ENCODE measurements around the gene CFAP69.

The CFAP69 gene

DNA sequence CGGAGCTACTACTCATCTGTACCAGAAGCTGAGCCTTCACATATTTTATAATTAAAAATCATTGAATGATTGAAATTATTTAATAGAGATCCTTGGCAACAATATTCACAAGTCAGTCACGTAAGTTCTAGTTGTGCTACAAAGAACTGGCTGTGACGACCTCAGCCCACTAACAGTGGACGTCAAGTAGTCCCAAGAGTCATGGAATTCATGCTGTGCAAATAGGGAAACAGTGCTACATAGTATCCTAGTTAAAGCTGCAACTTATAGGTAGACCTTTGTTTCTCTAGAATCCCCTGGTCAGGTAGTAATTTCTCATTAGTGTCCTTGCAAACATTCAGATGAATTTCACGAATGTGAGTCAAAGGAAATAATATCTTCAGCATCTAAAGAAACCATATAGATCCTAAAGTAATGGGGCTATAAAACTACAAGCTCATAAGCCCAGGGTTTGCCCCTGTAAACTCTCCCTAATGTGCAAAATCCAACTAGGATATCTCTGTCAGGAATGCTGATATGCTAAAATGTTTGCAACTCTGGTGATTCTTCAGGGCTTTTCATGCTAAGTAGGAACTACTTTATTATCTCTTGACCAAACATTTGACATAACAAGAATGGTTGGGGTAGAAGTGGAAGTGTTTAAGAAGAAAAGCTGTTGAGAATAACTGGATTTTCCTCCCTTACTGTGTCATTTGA, 31.2 kb downstream of the CFAP69 start:
- TF ChIP-seq, protein P1, sequence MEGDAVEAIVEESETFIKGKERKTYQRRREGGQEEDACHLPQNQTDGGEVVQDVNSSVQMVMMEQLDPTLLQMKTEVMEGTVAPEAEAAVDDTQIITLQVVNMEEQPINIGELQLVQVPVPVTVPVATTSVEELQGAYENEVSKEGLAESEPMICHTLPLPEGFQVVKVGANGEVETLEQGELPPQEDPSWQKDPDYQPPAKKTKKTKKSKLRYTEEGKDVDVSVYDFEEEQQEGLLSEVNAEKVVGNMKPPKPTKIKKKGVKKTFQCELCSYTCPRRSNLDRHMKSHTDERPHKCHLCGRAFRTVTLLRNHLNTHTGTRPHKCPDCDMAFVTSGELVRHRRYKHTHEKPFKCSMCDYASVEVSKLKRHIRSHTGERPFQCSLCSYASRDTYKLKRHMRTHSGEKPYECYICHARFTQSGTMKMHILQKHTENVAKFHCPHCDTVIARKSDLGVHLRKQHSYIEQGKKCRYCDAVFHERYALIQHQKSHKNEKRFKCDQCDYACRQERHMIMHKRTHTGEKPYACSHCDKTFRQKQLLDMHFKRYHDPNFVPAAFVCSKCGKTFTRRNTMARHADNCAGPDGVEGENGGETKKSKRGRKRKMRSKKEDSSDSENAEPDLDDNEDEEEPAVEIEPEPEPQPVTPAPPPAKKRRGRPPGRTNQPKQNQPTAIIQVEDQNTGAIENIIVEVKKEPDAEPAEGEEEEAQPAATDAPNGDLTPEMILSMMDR (conservative IDR thresholded peaks at IDR 0.05; ENCODE audit: low read length): no peak
- H3K4me3 ChIP-seq (ENCODE audit: low read length): no peak overlapping the region
- DNase-seq (ENCODE audit: low read depth): no peak

DNA sequence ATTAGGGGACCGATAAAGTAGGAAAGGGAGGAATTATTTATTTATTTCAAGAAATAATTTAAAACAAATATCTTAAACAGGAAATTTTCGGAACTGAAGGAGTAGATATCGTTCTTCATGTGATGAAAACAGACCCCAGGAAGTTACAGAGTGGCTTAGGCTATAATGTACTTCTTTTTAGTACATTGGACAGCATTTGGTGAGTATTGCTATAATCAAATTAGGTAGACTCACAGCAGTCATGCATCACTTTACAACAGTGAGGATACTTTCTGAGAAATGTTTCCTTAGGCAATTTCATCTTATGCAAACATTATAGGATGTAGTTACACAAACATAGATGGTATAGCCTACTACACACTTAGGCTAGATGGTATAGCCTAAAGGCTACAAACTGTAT, 43.2 kb downstream of the CFAP69 start:
- no peak for DNase-seq (ENCODE audit: low read depth)
- TF ChIP-seq, protein P1 (conservative IDR thresholded peaks at IDR 0.05; ENCODE audit: low read length): no peak

DNA sequence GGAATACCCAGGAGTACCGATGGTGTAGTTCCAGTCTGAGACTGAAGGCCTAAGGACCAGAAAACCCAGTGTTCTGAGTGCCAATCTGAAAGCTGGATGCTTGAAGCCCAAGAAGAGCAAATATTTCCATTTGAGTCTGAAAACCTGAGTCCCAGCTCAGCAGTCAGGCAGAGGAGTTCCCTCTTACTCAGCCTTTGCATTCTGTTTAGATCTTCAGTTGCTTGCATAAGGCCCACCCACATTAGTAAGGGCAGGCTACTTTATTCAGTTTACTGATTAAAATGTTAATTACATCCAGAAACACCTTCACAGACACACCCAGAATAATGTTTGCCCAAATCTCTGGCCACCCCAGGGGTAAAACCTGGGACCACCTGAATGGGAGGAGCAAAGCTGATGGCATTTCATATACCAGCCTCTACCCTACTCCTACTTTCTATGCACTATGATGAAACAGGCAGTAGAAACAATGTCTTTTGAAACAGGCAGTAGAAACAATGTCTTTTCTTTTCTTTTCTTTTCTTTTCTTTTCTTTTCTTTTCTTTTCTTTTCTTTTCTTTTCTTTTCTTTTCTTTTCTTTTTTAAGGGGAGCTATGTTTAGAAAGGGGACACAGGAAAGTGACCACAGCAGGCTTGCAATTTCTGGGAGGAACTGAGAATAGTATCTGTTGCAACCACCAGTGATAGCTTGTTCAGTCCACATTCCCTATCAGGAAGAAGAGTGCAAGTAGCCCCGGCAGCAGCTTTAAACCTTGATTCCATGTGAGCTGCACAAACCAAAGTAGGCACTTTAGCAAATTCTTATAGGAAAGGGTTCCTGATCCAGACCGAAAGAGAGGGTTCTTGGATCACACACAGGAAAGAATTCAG, 45.5 kb downstream of the CFAP69 start:
- TF ChIP-seq, protein P1 (conservative IDR thresholded peaks at IDR 0.05; ENCODE audit: low read length): no peak
- no peak overlapping the region for H3K4me3 ChIP-seq (ENCODE audit: low read length)

More for the DNA sequence above, 43.2 kb downstream of the CFAP69 start:
- H3K4me3 ChIP-seq (ENCODE audit: low read length): no peak overlapping the region

DNA sequence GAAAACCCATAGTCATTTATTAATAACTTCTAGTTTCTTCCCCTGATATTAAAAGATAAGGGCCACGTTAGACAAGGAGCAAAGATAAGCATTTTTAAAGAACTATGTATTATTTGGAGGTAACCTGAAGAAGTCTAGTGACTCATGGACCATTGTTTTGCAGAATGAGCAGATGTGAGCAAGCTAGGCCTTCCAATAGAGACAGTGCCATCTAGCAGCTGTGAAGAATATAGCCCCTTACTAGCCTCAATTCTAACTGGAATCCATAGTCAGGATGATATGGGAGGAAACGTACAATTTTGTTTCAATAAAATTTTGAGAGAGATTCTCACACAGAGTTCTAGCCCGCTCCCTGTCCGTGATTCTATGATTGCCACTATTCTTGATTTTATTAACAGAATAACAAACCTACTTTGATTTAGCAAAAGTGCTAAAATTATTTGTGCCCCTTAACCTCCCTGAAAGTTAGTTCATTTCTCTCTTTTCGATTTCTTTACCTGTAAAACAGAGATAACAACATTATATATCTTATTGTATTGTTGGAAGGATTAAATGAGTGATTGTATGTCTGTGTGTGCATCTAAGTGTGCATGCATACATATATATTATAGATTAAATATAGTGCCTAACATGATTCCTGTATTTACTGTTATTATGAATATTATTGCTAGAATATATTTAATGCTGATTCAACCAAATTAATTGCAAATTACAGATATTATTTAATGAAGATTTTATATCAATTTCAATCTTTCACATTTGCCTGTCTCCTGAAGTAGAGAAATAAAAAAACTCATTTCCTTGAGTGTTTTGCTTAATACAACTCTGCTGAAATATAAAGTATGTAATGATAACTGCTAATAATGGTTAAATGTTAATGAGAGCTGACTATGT, 53.4 kb downstream of the CFAP69 start:
- no peak overlapping the region for H3K4me3 ChIP-seq (ENCODE audit: low read length)
- peak; percentile 81 for DNase-seq (ENCODE audit: low read depth)
- TF ChIP-seq, protein P1 (conservative IDR thresholded peaks at IDR 0.05; ENCODE audit: low read length): peak; percentile 93

More for the DNA sequence above, 45.5 kb downstream of the CFAP69 start:
- no peak for DNase-seq (ENCODE audit: low read depth)

DNA sequence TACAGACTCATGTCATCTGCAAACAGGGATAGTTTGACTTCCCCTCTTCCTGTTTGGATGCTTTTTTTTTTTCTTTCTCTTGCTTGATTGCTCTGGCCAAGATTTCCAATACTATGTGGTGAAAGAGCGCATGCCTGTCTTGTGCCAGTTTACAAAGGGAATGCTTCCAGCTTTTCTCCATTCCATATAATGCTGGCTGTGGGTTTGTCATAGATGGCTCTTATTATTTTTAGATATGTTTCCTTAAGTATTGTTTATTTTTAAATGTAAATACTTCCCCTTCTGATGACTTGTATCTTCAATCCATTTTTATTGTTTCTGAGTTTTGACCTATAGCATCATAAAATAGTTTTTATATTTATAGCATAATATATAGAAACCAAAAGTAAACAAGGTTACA, 58.3 kb downstream of the CFAP69 start:
- H3K4me3 ChIP-seq (ENCODE audit: low read length): no peak overlapping the region
- peak; percentile 2 for DNase-seq (ENCODE audit: low read depth)

DNA sequence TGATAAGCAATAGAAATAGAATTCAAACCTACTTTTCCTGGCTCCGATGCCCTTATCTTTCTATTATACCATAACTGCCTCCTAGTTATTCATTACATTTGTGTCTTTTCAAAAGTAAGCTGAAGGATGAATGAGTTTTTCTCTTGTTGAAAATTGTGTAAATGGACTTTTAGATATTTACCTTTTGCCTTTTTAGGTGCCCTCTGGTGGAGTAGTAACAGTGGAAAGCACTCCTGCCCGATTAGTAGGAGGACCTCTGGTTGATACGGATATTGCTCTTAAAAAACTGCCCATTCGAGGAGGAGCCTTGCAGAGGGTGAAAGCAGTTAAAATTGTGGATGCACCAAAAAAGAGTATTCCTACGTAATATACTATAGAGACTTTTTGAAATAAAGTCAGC, 64.9 kb downstream of the CFAP69 start:
- H3K4me3 ChIP-seq (ENCODE audit: low read length): no peak overlapping the region
- TF ChIP-seq, protein P1 (conservative IDR thresholded peaks at IDR 0.05; ENCODE audit: low read length): no peak
- DNase-seq (ENCODE audit: low read depth): no peak

More for the DNA sequence above, 58.3 kb downstream of the CFAP69 start:
- TF ChIP-seq, protein P1 (conservative IDR thresholded peaks at IDR 0.05; ENCODE audit: low read length): no peak
